SK-N-SH (cell line): ENCODE data around the gene CDC45. TPM values are rescaled to one million over a fixed set of nuclear protein-coding genes. Genes with fewer than 3 reads are reported as not detected.

ENCODE experiments used
- CTCF ChIA-PET: fragments of 300-600, 350-600 bp; formaldehyde crosslinking; extraction: SDS; loops from one replicate; lab custom pipeline; 2021; lab: Yijun Ruan, JAX
- POLR2A ChIA-PET: fragments of 350-600 bp; sonication (Branson Sonifier 250); formaldehyde crosslinking; extraction: SDS; loops from one replicate; lab custom pipeline; 2020; ENCODE audit warnings: antibody characterized with exemption, inconsistent platforms; lab: Yijun Ruan, JAX
- DNase-seq: peaks from one replicate; pipeline ENCODE4 v3.0.0; 2012
- H2AFZ ChIP-seq: fragments of 200-600 bp; sonication (generic); 2 replicates; pipeline ENCODE4 v1.8.1; 2016; ENCODE audit warnings: antibody characterized with exemption, mild to moderate bottlenecking, low read depth
- H3F3A ChIP-seq: fragments of 200-600 bp; sonication (generic); replicated peaks from 2 replicates; pipeline ENCODE3; 2016; ENCODE audit warnings: antibody characterized with exemption, mild to moderate bottlenecking; ENCODE audit not compliant: insufficient read depth
- H3K27ac ChIP-seq, 2 experiments: fragments of 200-500 bp in 1 of 2; fragments of 200-600 bp in 1 of 2; sonication (Bioruptor generic) in 1 of 2; sonication (generic), shearing (Covaris generic) in 1 of 2; 2 replicates each; pipeline versions ENCODE4 v1.5.1 to v1.6.1; 2014 to 2016; ENCODE audit warnings: low read depth in 2 of 2, inconsistent platforms in 1 of 2, low read length in 1 of 2, mild to moderate bottlenecking in 1 of 2, mixed read lengths in 1 of 2
- H3K27me3 ChIP-seq: fragments of 200-600 bp; sonication (generic), shearing (Covaris generic); 2 replicates; pipeline ENCODE4 v1.6.1; 2016; ENCODE audit warnings: mixed run types; ENCODE audit not compliant: insufficient read depth
- H3K36me3 ChIP-seq, 2 experiments: fragments of 200-500 bp in 1 of 2; fragments of 200-600 bp in 1 of 2; sonication (Bioruptor generic) in 1 of 2; sonication (generic) in 1 of 2; replicated peaks in 1 of 2; 2 replicates each; pipeline versions ENCODE3 to v1.5.1; 2014 to 2016; ENCODE audit warnings: low read length in 1 of 2, mild to moderate bottlenecking in 1 of 2; ENCODE audit not compliant: insufficient read depth in 2 of 2, control insufficient read depth in 1 of 2
- H3K4me1 ChIP-seq, 2 experiments: fragments of 200-500 bp in 1 of 2; fragments of 200-600 bp in 1 of 2; sonication (Bioruptor generic) in 1 of 2; sonication (generic), shearing (Covaris generic) in 1 of 2; 2 replicates each; pipeline versions ENCODE4 v1.5.1 to v1.6.1; 2014 to 2016; ENCODE audit warnings: low read depth in 1 of 2, low read length in 1 of 2, mixed run types in 1 of 2; ENCODE audit not compliant: insufficient read depth in 2 of 2, control insufficient read depth in 1 of 2
- H3K4me2 ChIP-seq: fragments of 200-600 bp; sonication (generic), shearing (Covaris generic); 2 replicates; pipeline ENCODE4 v1.6.1; 2017; ENCODE audit warnings: mixed run types
- H3K4me3 ChIP-seq, 2 experiments: fragments of 200-500 bp in 1 of 2; fragments of 200-600 bp in 1 of 2; sonication (Bioruptor generic) in 1 of 2; sonication (generic), shearing (Covaris generic) in 1 of 2; 2 replicates each; pipeline versions ENCODE4 v1.5.1 to v1.8.1; 2014 to 2016; ENCODE audit warnings: low read depth in 2 of 2, inconsistent platforms in 1 of 2, low read length in 1 of 2, mild to moderate bottlenecking in 1 of 2, mixed read lengths in 1 of 2, moderate library complexity in 1 of 2
- H3K79me2 ChIP-seq: fragments of 200-600 bp; sonication (generic); 2 replicates; pipeline ENCODE4 v1.8.1; 2017; ENCODE audit warnings: mild to moderate bottlenecking; ENCODE audit not compliant: insufficient read depth
- H3K9ac ChIP-seq: fragments of 200-600 bp; sonication (generic); 2 replicates; pipeline ENCODE4 v1.6.1; 2017; ENCODE audit warnings: mixed run types
- H3K9me2 ChIP-seq: fragments of 200-600 bp; sonication (generic); 2 replicates; pipeline ENCODE4 v1.6.1; 2017; ENCODE audit warnings: mixed run types
- H3K9me3 ChIP-seq: fragments of 200-600 bp; sonication (generic); 2 replicates; pipeline ENCODE4 v1.6.1; 2017; ENCODE audit warnings: mixed run types, mild to moderate bottlenecking, moderate library complexity
- H4K20me1 ChIP-seq: fragments of 200-600 bp; sonication (generic); 2 replicates; pipeline ENCODE4 v1.6.1; 2017; ENCODE audit warnings: mild to moderate bottlenecking, mixed run types; ENCODE audit not compliant: insufficient read depth
- CHD2 ChIP-seq: fragments of 150-350 bp; IDR thresholded peaks from 2 replicates; pipeline ENCODE4 v1.6.1; 2018; ENCODE audit warnings: low read length; ENCODE audit not compliant: partially characterized antibody
- ELF1 ChIP-seq: IDR thresholded peaks from 2 replicates; pipeline ENCODE4 v1.4.0; 2012
- EP300 ChIP-seq, 2 experiments: IDR thresholded peaks; 2 replicates each; pipeline versions ENCODE4 v1.4.0 to v1.6.1; 2012; ENCODE audit warnings: borderline replicate concordance in 1 of 2, low read depth in 1 of 2, low read length in 1 of 2
- FOXJ3 ChIP-seq: sonication (generic); formaldehyde crosslinking; IDR thresholded peaks from 2 replicates; pipeline ENCODE4 v1.5.1; 2020; ENCODE audit warnings: mild to moderate bottlenecking, missing genetic modification reagents
- GABPA ChIP-seq: IDR thresholded peaks from 2 replicates; pipeline ENCODE4 v1.4.0; 2012; ENCODE audit warnings: low read depth, mild to moderate bottlenecking
- JUND ChIP-seq: IDR thresholded peaks from 2 replicates; pipeline ENCODE4 v1.4.0; 2012
- MEF2A ChIP-seq: IDR thresholded peaks from 2 replicates; pipeline ENCODE4 v1.4.0; 2012; ENCODE audit warnings: low read depth, borderline replicate concordance
- MXI1 ChIP-seq: IDR thresholded peaks from 2 replicates; pipeline ENCODE4 v1.6.1; 2012; ENCODE audit warnings: mild to moderate bottlenecking, low read depth, low read length, improper control_type of control experiment
- NRF1 ChIP-seq: IDR thresholded peaks from 2 replicates; pipeline ENCODE4 v1.6.1; 2012; ENCODE audit warnings: low read depth, mild to moderate bottlenecking, low read length
- POLR2AphosphoS5 ChIP-seq: IDR thresholded peaks from 2 replicates; pipeline ENCODE4 v1.6.1; 2012; ENCODE audit warnings: low read depth, low read length
- SMC3 ChIP-seq: IDR thresholded peaks from 2 replicates; pipeline ENCODE4 v1.6.1; 2012; ENCODE audit warnings: low read depth, low read length, improper control_type of control experiment
- TEAD4 ChIP-seq: IDR thresholded peaks from 2 replicates; pipeline ENCODE4 v1.4.0; 2012; ENCODE audit warnings: mild to moderate bottlenecking, borderline replicate concordance; ENCODE audit not compliant: insufficient read depth
- WGBS: methylation state at CpG from one replicate; pipeline ENCODE4 v1.1.6; 2017; ENCODE audit warnings: low lambda C conversion rate; 5-methylcytosine and 5-hydroxymethylcytosine counted together
- polyA plus RNA-seq, 3 experiments: library from polyadenylated mRNA; depleted of rRNA; stranded (reverse); fragments of >200 nt; gene quantifications; 2 replicates each; pipeline ENCODE4 v1.2.3, GENCODE V29; 2012
- TF ChIP-seq, protein P1 (sequence below): IDR thresholded peaks from 2 replicates; pipeline ENCODE4 v1.4.0; 2012; ENCODE audit warnings: low read depth, borderline replicate concordance
- TF ChIP-seq, protein P2 (sequence below): fragments of 150-350 bp; IDR thresholded peaks from 2 replicates; pipeline ENCODE4 v1.6.1; 2017; ENCODE audit warnings: antibody characterized with exemption, low read length, low read depth, borderline replicate concordance
- TF ChIP-seq, protein P3 (sequence below): IDR thresholded peaks from 2 replicates; pipeline ENCODE4 v1.6.1; 2012; ENCODE audit warnings: mild to moderate bottlenecking, low read depth, low read length, moderate library complexity
- TF ChIP-seq, protein P4 (sequence below): IDR thresholded peaks from 2 replicates; pipeline ENCODE4 v1.4.0; 2012; ENCODE audit warnings: low read depth, borderline replicate concordance

CDC45 gene
- polyA plus RNA-seq, 1 of the 3 experiments (the other 2 are of a cell fraction) = 23.6 TPM

DNA sequence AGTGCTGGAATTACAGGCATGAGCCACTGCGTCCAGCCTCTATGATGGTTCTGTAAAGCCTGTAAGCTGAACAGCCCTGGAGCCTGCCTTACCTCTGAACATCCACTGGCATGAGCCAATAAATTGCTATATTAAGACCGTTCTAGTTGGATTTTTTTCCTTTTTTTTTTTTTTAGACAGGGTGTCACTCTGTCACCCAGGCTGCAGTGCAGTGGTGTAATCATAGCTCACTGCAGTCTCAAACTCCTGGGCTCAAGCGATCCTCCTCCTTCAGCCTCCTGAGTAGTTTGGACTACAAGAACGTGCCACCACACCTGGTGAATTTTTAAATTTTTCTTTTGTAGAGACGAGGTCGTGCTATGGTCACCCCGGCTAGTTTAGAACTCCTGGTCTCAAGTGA, 70.7 kb downstream of the CDC45 start (continued):
- no peak for TF ChIP-seq MEF2A
- no peak for TF ChIP-seq SMC3
- TF ChIP-seq, protein P1, sequence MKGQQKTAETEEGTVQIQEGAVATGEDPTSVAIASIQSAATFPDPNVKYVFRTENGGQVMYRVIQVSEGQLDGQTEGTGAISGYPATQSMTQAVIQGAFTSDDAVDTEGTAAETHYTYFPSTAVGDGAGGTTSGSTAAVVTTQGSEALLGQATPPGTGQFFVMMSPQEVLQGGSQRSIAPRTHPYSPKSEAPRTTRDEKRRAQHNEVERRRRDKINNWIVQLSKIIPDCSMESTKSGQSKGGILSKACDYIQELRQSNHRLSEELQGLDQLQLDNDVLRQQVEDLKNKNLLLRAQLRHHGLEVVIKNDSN = no peak

DNA sequence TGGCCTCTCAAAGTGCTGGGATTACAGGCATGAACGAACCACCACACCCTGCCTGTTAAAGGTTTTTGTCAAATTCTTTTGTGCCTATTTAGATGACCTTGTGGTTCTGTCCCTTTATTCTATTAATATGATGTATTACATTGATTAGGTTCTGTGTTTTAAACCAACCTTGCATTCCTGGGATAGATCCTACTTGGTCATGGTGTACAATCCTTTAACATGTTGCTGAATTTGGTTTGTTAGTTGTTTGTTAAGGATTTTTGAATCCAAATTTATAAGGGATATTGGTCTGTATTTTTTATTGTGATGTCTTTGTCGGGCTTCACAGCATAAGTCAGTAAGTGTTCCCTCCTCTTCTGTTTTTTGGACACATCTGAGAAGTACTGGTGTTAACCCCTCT, 73.5 kb downstream of the CDC45 start:
- no peaks in the 10 kb centered on the region for H4K20me1 ChIP-seq
- H3K36me3 ChIP-seq = no peaks in the 10 kb centered on the region
- no peak overlapping the region for H3K9ac ChIP-seq
- POLR2A ChIA-PET = no interaction called here
- TF ChIP-seq, protein P2, sequence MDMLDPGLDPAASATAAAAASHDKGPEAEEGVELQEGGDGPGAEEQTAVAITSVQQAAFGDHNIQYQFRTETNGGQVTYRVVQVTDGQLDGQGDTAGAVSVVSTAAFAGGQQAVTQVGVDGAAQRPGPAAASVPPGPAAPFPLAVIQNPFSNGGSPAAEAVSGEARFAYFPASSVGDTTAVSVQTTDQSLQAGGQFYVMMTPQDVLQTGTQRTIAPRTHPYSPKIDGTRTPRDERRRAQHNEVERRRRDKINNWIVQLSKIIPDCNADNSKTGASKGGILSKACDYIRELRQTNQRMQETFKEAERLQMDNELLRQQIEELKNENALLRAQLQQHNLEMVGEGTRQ = no peak
- TF ChIP-seq MEF2A = no peak
- TF ChIP-seq CHD2 = no peak
- TF ChIP-seq, protein P1 = no peak
- no peak for TF ChIP-seq GABPA
- TF ChIP-seq MXI1 = no peak
- TF ChIP-seq SMC3 = no peak
- no peak for TF ChIP-seq ELF1
- no peak for TF ChIP-seq TEAD4
- no peak for TF ChIP-seq NRF1
- no peak for TF ChIP-seq POLR2AphosphoS5
- TF ChIP-seq, protein P3, sequence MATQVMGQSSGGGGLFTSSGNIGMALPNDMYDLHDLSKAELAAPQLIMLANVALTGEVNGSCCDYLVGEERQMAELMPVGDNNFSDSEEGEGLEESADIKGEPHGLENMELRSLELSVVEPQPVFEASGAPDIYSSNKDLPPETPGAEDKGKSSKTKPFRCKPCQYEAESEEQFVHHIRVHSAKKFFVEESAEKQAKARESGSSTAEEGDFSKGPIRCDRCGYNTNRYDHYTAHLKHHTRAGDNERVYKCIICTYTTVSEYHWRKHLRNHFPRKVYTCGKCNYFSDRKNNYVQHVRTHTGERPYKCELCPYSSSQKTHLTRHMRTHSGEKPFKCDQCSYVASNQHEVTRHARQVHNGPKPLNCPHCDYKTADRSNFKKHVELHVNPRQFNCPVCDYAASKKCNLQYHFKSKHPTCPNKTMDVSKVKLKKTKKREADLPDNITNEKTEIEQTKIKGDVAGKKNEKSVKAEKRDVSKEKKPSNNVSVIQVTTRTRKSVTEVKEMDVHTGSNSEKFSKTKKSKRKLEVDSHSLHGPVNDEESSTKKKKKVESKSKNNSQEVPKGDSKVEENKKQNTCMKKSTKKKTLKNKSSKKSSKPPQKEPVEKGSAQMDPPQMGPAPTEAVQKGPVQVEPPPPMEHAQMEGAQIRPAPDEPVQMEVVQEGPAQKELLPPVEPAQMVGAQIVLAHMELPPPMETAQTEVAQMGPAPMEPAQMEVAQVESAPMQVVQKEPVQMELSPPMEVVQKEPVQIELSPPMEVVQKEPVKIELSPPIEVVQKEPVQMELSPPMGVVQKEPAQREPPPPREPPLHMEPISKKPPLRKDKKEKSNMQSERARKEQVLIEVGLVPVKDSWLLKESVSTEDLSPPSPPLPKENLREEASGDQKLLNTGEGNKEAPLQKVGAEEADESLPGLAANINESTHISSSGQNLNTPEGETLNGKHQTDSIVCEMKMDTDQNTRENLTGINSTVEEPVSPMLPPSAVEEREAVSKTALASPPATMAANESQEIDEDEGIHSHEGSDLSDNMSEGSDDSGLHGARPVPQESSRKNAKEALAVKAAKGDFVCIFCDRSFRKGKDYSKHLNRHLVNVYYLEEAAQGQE = no peak
- TF ChIP-seq FOXJ3 (CRISPR knock-in tag) = no peak
- TF ChIP-seq JUND = no peak
- TF ChIP-seq, protein P4, sequence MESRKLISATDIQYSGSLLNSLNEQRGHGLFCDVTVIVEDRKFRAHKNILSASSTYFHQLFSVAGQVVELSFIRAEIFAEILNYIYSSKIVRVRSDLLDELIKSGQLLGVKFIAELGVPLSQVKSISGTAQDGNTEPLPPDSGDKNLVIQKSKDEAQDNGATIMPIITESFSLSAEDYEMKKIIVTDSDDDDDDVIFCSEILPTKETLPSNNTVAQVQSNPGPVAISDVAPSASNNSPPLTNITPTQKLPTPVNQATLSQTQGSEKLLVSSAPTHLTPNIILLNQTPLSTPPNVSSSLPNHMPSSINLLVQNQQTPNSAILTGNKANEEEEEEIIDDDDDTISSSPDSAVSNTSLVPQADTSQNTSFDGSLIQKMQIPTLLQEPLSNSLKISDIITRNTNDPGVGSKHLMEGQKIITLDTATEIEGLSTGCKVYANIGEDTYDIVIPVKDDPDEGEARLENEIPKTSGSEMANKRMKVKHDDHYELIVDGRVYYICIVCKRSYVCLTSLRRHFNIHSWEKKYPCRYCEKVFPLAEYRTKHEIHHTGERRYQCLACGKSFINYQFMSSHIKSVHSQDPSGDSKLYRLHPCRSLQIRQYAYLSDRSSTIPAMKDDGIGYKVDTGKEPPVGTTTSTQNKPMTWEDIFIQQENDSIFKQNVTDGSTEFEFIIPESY = no peak
- no peak for TF ChIP-seq EP300 (IDR thresholded peaks at IDR 0.05; ENCODE audit: borderline replicate concordance in 1 of 2, low read depth in 1 of 2, low read length in 1 of 2)
- no peak for DNase-seq
- no peaks in the 10 kb centered on the region for H3K9me3 ChIP-seq
- 46% methylated on average over 2 of the region's 2 CpGs for WGBS
- no peaks in the 10 kb centered on the region for H3F3A ChIP-seq
- CTCF ChIA-PET = no interaction called here
- H2AFZ ChIP-seq = no peak overlapping the region
- H3K9me2 ChIP-seq = no peaks in the 10 kb centered on the region
- H3K27ac ChIP-seq = no peak overlapping the region
- H3K4me3 ChIP-seq = no peak overlapping the region
- H3K79me2 ChIP-seq = no peaks in the 10 kb centered on the region
- no peak overlapping the region for H3K4me2 ChIP-seq
- no peaks in the 10 kb centered on the region for H3K4me1 ChIP-seq
- no peaks in the 10 kb centered on the region; the same call in 1 of the 2 replicates for H3K27me3 ChIP-seq
